Body of pancreas (tissue), 4 donors: ENCODE results near the gene ZNF566.

Source experiments
- POLR2A ChIP-seq, 3 donors: fragments of 450-650 bp; IDR thresholded peaks; one replicate each; pipeline ENCODE4 v1.6.1; 2016; ENCODE audit warnings: antibody characterized with exemption in 3 of 3, mild to moderate bottlenecking in 2 of 3
- TF ChIP-seq, protein P1 (sequence below), 7 experiments: fragments of 450-650 bp in 4 of 7; fragments of 200-600 bp in 3 of 7; sonication (generic) in 3 of 7; IDR thresholded peaks; one replicate each; pipeline ENCODE4 v1.5.1; 2016 to 2019; ENCODE audit warnings: antibody characterized with exemption in 7 of 7

DNA sequence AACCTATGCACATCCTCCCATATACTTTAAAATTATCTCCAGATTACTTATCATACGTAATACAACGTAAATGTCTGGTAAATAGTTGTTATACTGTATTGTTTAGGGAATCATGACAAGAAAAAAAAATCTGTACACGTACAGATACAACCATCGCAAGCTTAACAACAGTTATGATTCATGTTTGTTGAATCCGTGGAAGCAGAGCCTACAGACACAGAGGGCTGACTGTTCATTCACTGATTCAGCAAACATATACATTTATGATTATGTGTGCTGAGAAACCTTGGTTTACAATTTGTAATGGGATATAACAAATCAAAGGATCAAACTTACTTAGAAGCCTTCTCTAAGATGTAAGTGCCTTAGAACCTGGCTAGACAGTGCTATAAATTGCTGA is 37.2 kb upstream of the ZNF566 start:
- TF ChIP-seq, protein P1, sequence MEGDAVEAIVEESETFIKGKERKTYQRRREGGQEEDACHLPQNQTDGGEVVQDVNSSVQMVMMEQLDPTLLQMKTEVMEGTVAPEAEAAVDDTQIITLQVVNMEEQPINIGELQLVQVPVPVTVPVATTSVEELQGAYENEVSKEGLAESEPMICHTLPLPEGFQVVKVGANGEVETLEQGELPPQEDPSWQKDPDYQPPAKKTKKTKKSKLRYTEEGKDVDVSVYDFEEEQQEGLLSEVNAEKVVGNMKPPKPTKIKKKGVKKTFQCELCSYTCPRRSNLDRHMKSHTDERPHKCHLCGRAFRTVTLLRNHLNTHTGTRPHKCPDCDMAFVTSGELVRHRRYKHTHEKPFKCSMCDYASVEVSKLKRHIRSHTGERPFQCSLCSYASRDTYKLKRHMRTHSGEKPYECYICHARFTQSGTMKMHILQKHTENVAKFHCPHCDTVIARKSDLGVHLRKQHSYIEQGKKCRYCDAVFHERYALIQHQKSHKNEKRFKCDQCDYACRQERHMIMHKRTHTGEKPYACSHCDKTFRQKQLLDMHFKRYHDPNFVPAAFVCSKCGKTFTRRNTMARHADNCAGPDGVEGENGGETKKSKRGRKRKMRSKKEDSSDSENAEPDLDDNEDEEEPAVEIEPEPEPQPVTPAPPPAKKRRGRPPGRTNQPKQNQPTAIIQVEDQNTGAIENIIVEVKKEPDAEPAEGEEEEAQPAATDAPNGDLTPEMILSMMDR (IDR thresholded peaks at IDR 0.05) = no peak
- TF ChIP-seq POLR2A (IDR thresholded peaks at IDR 0.05) = no peak
